ENCODE data around the gene ARSJ. TPM values are rescaled to one million over a fixed set of nuclear protein-coding genes. Genes with fewer than 3 reads are reported as not detected.

The ARSJ gene
- total and polyA plus RNA-seq, 2 of the 8 experiments (the other 6 are each of a cell fraction or from before 2014, with no cell fraction given): 1.4 to 6.3 TPM

- ChIA-PET POLR2A (ENCODE audit: partially characterized antibody) (no interaction called here), CTCF (ENCODE audit: partially characterized antibody) (interaction anchor here (0.6 kb wide), 1 partner anchor 1244 kb away, joined by 3 read pairs; no protein-coding TSS in a partner anchor)
- H2BK15ac ChIP-seq (ENCODE audit: low read length): no peak overlapping the region
- H4K8ac ChIP-seq (ENCODE audit: extremely low read depth, insufficient read depth, low read length): no peak overlapping the region
- H3K79me2 ChIP-seq (ENCODE audit: control insufficient read depth in 1 of 2, insufficient read depth in 2 of 2, low read length in 2 of 2): no peaks in the 10 kb centered on the region
- H3K14ac ChIP-seq (ENCODE audit: insufficient read length): no peak overlapping the region
- H3K56ac ChIP-seq (replicated peaks; ENCODE audit: insufficient read length, low read depth, low read length): no peak overlapping the region
- no peak overlapping the region for H3K27ac ChIP-seq (ENCODE audit: low read depth, low read length)
- no peak overlapping the region for H3K4me3 ChIP-seq (ENCODE audit: extremely low read depth in 1 of 4, insufficient read depth in 2 of 4, low read depth in 3 of 4, low read length in 4 of 4)
- H3K4ac ChIP-seq (replicated peaks; ENCODE audit: insufficient read length, low read depth, low read length): no peak overlapping the region
- H2BK5ac ChIP-seq (ENCODE audit: low read depth, low read length): no peak overlapping the region
- H2AK5ac ChIP-seq (ENCODE audit: low read depth, low read length): no peak overlapping the region
- no peak overlapping the region for H3K9ac ChIP-seq (replicated peaks in 1 of 4; ENCODE audit: extremely low read depth in 1 of 4, low read depth in 3 of 4, low read length in 3 of 4)
- H3K23me2 ChIP-seq (ENCODE audit: low read depth, low read length): no peaks in the 10 kb centered on the region
- no peaks in the 10 kb centered on the region for H3K9me3 ChIP-seq (ENCODE audit: insufficient read depth in 2 of 2, low read depth in 1 of 2, low read length in 1 of 2)
- DNase-seq (ENCODE audit: low read depth in 1 of 2, low spot score in 2 of 2) (no peak), FAIRE-seq (no peak)
- H3K36me3 ChIP-seq (ENCODE audit: control insufficient read depth in 2 of 4, insufficient read depth in 4 of 4, low read length in 3 of 4): no peaks in the 10 kb centered on the region
- H3K79me1 ChIP-seq (ENCODE audit: low read depth, low read length): no peaks in the 10 kb centered on the region
- H2BK20ac ChIP-seq (ENCODE audit: low read length): no peak overlapping the region
- H4K20me1 ChIP-seq (replicated peaks in 1 of 2; ENCODE audit: control insufficient read depth in 1 of 2, insufficient read depth in 2 of 2, low read length in 2 of 2): no peaks in the 10 kb centered on the region
- no peaks in the 10 kb centered on the region for H3K27me3 ChIP-seq (replicated peaks in 1 of 4; ENCODE audit: control insufficient read depth in 3 of 4, extremely low read depth in 1 of 4, insufficient read depth in 3 of 4, low read length in 3 of 4)
- H4K5ac ChIP-seq (ENCODE audit: insufficient read length, low read depth, low read length): no peak overlapping the region
- no peak overlapping the region for H3K4me2 ChIP-seq (ENCODE audit: insufficient read depth in 1 of 2, low read depth in 2 of 2, low read length in 2 of 2)
- H2AFZ ChIP-seq (ENCODE audit: low read length): no peak overlapping the region
- H2BK120ac ChIP-seq (replicated peaks; ENCODE audit: low read depth, low read length): no peak overlapping the region
- no peak overlapping the region for H3K18ac ChIP-seq (ENCODE audit: extremely low read depth, low read length)
- no peak overlapping the region for H2BK12ac ChIP-seq (ENCODE audit: low read depth, low read length)
- H3K4me1 ChIP-seq (replicated peaks in 1 of 4; ENCODE audit: control insufficient read depth in 3 of 4, insufficient read depth in 4 of 4, low read length in 3 of 4): no peaks in the 10 kb centered on the region
- H4K91ac ChIP-seq (replicated peaks; ENCODE audit: insufficient read length, low read length): no peak overlapping the region
- no peak overlapping the region for H3K23ac ChIP-seq (ENCODE audit: insufficient read length)
- WGBS, 2 experiments (ENCODE audit: extremely low coverage in 1 of 2, insufficient coverage in 1 of 2, insufficient read length in 1 of 2, insufficient replicate concordance in 2 of 2, low coverage in 1 of 2, low lambda C conversion rate in 2 of 2, missing lambda C conversion rate in 1 of 2): no CpG with 5 or more reads among the region's 1 CpG
- TF ChIP-seq, protein P1, sequence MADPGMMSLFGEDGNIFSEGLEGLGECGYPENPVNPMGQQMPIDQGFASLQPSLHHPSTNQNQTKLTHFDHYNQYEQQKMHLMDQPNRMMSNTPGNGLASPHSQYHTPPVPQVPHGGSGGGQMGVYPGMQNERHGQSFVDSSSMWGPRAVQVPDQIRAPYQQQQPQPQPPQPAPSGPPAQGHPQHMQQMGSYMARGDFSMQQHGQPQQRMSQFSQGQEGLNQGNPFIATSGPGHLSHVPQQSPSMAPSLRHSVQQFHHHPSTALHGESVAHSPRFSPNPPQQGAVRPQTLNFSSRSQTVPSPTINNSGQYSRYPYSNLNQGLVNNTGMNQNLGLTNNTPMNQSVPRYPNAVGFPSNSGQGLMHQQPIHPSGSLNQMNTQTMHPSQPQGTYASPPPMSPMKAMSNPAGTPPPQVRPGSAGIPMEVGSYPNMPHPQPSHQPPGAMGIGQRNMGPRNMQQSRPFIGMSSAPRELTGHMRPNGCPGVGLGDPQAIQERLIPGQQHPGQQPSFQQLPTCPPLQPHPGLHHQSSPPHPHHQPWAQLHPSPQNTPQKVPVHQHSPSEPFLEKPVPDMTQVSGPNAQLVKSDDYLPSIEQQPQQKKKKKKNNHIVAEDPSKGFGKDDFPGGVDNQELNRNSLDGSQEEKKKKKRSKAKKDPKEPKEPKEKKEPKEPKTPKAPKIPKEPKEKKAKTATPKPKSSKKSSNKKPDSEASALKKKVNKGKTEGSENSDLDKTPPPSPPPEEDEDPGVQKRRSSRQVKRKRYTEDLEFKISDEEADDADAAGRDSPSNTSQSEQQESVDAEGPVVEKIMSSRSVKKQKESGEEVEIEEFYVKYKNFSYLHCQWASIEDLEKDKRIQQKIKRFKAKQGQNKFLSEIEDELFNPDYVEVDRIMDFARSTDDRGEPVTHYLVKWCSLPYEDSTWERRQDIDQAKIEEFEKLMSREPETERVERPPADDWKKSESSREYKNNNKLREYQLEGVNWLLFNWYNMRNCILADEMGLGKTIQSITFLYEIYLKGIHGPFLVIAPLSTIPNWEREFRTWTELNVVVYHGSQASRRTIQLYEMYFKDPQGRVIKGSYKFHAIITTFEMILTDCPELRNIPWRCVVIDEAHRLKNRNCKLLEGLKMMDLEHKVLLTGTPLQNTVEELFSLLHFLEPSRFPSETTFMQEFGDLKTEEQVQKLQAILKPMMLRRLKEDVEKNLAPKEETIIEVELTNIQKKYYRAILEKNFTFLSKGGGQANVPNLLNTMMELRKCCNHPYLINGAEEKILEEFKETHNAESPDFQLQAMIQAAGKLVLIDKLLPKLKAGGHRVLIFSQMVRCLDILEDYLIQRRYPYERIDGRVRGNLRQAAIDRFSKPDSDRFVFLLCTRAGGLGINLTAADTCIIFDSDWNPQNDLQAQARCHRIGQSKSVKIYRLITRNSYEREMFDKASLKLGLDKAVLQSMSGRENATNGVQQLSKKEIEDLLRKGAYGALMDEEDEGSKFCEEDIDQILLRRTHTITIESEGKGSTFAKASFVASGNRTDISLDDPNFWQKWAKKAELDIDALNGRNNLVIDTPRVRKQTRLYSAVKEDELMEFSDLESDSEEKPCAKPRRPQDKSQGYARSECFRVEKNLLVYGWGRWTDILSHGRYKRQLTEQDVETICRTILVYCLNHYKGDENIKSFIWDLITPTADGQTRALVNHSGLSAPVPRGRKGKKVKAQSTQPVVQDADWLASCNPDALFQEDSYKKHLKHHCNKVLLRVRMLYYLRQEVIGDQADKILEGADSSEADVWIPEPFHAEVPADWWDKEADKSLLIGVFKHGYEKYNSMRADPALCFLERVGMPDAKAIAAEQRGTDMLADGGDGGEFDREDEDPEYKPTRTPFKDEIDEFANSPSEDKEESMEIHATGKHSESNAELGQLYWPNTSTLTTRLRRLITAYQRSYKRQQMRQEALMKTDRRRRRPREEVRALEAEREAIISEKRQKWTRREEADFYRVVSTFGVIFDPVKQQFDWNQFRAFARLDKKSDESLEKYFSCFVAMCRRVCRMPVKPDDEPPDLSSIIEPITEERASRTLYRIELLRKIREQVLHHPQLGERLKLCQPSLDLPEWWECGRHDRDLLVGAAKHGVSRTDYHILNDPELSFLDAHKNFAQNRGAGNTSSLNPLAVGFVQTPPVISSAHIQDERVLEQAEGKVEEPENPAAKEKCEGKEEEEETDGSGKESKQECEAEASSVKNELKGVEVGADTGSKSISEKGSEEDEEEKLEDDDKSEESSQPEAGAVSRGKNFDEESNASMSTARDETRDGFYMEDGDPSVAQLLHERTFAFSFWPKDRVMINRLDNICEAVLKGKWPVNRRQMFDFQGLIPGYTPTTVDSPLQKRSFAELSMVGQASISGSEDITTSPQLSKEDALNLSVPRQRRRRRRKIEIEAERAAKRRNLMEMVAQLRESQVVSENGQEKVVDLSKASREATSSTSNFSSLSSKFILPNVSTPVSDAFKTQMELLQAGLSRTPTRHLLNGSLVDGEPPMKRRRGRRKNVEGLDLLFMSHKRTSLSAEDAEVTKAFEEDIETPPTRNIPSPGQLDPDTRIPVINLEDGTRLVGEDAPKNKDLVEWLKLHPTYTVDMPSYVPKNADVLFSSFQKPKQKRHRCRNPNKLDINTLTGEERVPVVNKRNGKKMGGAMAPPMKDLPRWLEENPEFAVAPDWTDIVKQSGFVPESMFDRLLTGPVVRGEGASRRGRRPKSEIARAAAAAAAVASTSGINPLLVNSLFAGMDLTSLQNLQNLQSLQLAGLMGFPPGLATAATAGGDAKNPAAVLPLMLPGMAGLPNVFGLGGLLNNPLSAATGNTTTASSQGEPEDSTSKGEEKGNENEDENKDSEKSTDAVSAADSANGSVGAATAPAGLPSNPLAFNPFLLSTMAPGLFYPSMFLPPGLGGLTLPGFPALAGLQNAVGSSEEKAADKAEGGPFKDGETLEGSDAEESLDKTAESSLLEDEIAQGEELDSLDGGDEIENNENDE (IDR thresholded peaks at IDR 0.05; ENCODE audit: insufficient replicate concordance, low read length): no peak
Observed at GRCh38 chr4:113905301-113905700, 74.1 kb downstream of the ARSJ start.

All from H1 (cell line).